ENCODE results near the gene DIAPH3. TPM values are rescaled to one million over a fixed set of nuclear protein-coding genes. Genes with fewer than 3 reads are reported as not detected.

The DIAPH3 gene
- total RNA-seq, 1 experiment from 2014 or later: 27.6 TPM

- CTCF ChIA-PET: no interaction called here
- Mint-ChIP-seq H3K27ac (no peak overlapping the region), H3K9me3 (no peaks in the 10 kb centered on the region)
Observed at GRCh38 chr13:59730026-59730425, 433.7 kb downstream of the DIAPH3 start.

More at GRCh38 chr13:59730026-59730425, 433.7 kb downstream of the DIAPH3 start:
- Mint-ChIP-seq H3K4me3 (no peak overlapping the region), H3K36me3 (no peaks in the 10 kb centered on the region), H3K4me1 (no peaks in the 10 kb centered on the region), H3K27me3 (ENCODE audit: low read depth) (no peaks in the 10 kb centered on the region)
- no peak for TF ChIP-seq MLX (CRISPR knock-in tag; IDR thresholded peaks at IDR 0.05)
- TF ChIP-seq STAT6 (CRISPR knock-in tag; conservative IDR thresholded peaks at IDR 0.05; ENCODE audit: low read depth): no peak
- no peak for TF ChIP-seq ZNF416 (CRISPR knock-in tag; IDR thresholded peaks at IDR 0.05)
- no peak for TF ChIP-seq ZMAT4 (CRISPR knock-in tag; IDR thresholded peaks at IDR 0.05)
- TF ChIP-seq NR2C2 (CRISPR knock-in tag; IDR thresholded peaks at IDR 0.05): no peak
- no peak for TF ChIP-seq E2F1 (CRISPR knock-in tag; IDR thresholded peaks at IDR 0.05)
- TF ChIP-seq CREM (CRISPR knock-in tag; IDR thresholded peaks at IDR 0.05): no peak
- TF ChIP-seq AR (CRISPR knock-in tag; IDR thresholded peaks at IDR 0.05): no peak
- no peak for TF ChIP-seq FOXP4 (CRISPR knock-in tag; IDR thresholded peaks at IDR 0.05)
- no peak for TF ChIP-seq RELA (CRISPR knock-in tag; IDR thresholded peaks at IDR 0.05; ENCODE audit: borderline replicate concordance)
- no peak for TF ChIP-seq SOX15 (CRISPR knock-in tag; IDR thresholded peaks at IDR 0.05)
- no peak for TF ChIP-seq ZNF281 (CRISPR knock-in tag; IDR thresholded peaks at IDR 0.05)
- no peak for TF ChIP-seq NFYB (CRISPR knock-in tag; conservative IDR thresholded peaks at IDR 0.05; ENCODE audit: low read depth)
- no peak for TF ChIP-seq ZNF263 (CRISPR knock-in tag; IDR thresholded peaks at IDR 0.05; ENCODE audit: low read depth)
- no peak for ATAC-seq
- POLR2A ChIA-PET: no interaction called here
- no peak for DNase-seq (ENCODE audit: low spot score)

Data from WTC11 (cell line).